Transverse colon (tissue), 4 donors: ENCODE results near the gene F13A1.

Source experiments
- POLR2A ChIP-seq: fragments of 450-650 bp; IDR thresholded peaks from one replicate; pipeline ENCODE4 v1.6.1; 2016; ENCODE audit warnings: antibody characterized with exemption, mild to moderate bottlenecking, moderate library complexity
- POLR2AphosphoS5 ChIP-seq, 3 donors: sonication (generic); formaldehyde crosslinking; IDR thresholded peaks; one replicate each; pipeline ENCODE4 v1.6.1; 2016; ENCODE audit warnings: antibody characterized with exemption in 3 of 3
- TF ChIP-seq, protein P1 (sequence below), 5 experiments: fragments of 200-600 bp in 3 of 5; fragments of 450-650 bp in 2 of 5; sonication (generic) in 3 of 5; IDR thresholded peaks; 1 replicate in 2 of 5; 2 replicates in 3 of 5; pipeline ENCODE4 v1.5.1; 2016 to 2017; ENCODE audit warnings: antibody characterized with exemption in 5 of 5, inconsistent platforms in 3 of 5, mild to moderate bottlenecking in 2 of 5, moderate library complexity in 1 of 5

DNA sequence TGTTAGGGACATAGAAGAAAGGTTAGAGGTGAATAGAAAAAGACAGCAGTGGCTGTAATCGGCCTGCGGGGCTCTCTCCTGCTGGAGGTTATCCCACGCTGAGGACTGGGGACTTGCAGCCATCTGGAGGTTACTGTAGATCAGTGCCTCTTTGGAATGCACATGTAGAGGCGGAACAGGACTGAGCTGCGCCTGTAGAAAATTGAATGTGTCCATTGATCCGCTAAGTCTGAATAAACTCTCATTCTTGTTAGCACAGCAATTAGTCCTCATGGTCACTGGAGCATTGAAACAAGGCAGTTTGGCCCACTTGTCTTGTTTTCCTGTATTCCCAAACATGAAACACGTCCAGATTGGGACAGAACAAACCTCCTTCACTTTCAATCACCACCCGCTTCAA, 46.3 kb upstream of the F13A1 start:
- no peak for TF ChIP-seq POLR2AphosphoS5 (IDR thresholded peaks at IDR 0.05)
- TF ChIP-seq, protein P1, sequence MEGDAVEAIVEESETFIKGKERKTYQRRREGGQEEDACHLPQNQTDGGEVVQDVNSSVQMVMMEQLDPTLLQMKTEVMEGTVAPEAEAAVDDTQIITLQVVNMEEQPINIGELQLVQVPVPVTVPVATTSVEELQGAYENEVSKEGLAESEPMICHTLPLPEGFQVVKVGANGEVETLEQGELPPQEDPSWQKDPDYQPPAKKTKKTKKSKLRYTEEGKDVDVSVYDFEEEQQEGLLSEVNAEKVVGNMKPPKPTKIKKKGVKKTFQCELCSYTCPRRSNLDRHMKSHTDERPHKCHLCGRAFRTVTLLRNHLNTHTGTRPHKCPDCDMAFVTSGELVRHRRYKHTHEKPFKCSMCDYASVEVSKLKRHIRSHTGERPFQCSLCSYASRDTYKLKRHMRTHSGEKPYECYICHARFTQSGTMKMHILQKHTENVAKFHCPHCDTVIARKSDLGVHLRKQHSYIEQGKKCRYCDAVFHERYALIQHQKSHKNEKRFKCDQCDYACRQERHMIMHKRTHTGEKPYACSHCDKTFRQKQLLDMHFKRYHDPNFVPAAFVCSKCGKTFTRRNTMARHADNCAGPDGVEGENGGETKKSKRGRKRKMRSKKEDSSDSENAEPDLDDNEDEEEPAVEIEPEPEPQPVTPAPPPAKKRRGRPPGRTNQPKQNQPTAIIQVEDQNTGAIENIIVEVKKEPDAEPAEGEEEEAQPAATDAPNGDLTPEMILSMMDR (IDR thresholded peaks at IDR 0.05), result no peak
- TF ChIP-seq POLR2A, result no peak
